Effector CD4-positive, alpha-beta T cell (primary cell): ENCODE measurements around the gene KCNK7.
A peak's percentile ranks its signal among the peaks of the same experiment; 100 is the strongest.
"Not testable (repeated sequence)": the region's sequence is repeated elsewhere in the genome, so short reads cannot be mapped to it uniquely, and the experiment has no call there.

ENCODE experiments used
- DNase-seq: peaks from one replicate; pipeline ENCODE4 v3.0.0-alpha.2; 2020
- total RNA-seq: gene quantifications from one replicate; lab custom pipeline; 2026; lab: John Stamatoyannopoulos, UW

Gene KCNK7, protein sequence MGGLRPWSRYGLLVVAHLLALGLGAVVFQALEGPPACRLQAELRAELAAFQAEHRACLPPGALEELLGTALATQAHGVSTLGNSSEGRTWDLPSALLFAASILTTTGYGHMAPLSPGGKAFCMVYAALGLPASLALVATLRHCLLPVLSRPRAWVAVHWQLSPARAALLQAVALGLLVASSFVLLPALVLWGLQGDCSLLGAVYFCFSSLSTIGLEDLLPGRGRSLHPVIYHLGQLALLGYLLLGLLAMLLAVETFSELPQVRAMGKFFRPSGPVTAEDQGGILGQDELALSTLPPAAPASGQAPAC
- 1.1 reads per million for total RNA-seq

- no peak for DNase-seq
Measured at GRCh38 chr11:65595543-65596281, at the start of gene KCNK7. KCNK7 (minus strand) TSS chr11:65595800; CDS start chr11:65595772, 28 bp downstream.

- DNase-seq = no peak
Measured at GRCh38 chr11:65644837-65645236, 49.2 kb upstream of the KCNK7 start.

- DNase-seq = no peak
Measured at GRCh38 chr11:65643971-65644370, 48.4 kb upstream of the KCNK7 start.

- no peak for DNase-seq
Measured at GRCh38 chr11:65642014-65642671, 46.5 kb upstream of the KCNK7 start.

- no peak for DNase-seq
Measured at GRCh38 chr11:65641297-65642013, 45.9 kb upstream of the KCNK7 start.

GRCh38 chr11:65640483-65641296, 45.1 kb upstream of the KCNK7 start:
- DNase-seq = peak; percentile 23

DNA sequence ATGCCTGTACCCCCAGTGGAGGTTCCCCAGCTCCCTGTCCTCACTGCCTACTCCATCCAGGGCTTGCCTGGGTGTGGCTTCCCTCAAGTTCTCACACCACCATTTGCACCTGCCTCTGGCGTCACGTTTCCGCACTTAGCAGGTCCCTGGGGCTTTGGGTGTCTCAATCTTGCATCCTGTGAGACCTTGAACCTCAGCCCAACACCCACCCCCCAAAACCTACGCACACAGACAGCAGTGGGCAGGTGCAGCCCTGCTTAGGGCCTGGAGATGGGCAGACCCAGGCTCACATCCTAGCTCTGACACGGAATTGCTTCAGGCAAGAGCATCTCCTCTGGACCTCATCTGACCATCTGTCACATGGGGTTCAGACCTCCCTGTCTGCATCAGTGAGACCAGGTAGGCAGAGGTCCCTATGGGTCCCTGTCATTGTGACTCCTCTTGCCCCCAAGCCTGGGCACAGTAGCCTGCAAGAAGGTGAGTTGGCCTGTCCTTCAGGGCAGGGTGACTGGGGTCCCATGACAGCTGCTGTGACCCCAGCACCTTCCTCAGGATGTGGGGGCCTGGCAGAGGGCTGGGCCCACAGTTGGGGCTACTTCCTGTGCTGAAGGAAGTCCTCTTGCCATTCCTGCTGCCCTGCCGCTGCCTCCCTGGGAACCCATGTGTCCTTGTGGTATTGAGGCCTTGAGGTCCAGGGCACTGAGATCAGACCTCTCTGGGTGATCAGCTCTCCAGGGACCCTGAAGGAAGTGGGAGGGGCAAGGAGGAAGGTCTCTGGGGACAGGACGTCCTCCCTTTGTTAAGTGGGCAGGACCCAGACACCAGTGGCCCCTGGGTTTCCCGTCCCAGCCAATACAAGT, 44.3 kb upstream of the KCNK7 start:
- peak; percentile 75 for DNase-seq

- DNase-seq = not testable (repeated sequence)
Measured at GRCh38 chr11:65639228-65639597, 43.6 kb upstream of the KCNK7 start.

- DNase-seq = peak; percentile 67
Measured at GRCh38 chr11:65637794-65638419, 42.3 kb upstream of the KCNK7 start, which contains the start of gene SIPA1. SIPA1 (plus strand) TSS chr11:65638101; CDS start chr11:65640922, 2,821 bp downstream.

- DNase-seq = no peak
Measured at GRCh38 chr11:65637032-65637557, 41.5 kb upstream of the KCNK7 start.

DNA sequence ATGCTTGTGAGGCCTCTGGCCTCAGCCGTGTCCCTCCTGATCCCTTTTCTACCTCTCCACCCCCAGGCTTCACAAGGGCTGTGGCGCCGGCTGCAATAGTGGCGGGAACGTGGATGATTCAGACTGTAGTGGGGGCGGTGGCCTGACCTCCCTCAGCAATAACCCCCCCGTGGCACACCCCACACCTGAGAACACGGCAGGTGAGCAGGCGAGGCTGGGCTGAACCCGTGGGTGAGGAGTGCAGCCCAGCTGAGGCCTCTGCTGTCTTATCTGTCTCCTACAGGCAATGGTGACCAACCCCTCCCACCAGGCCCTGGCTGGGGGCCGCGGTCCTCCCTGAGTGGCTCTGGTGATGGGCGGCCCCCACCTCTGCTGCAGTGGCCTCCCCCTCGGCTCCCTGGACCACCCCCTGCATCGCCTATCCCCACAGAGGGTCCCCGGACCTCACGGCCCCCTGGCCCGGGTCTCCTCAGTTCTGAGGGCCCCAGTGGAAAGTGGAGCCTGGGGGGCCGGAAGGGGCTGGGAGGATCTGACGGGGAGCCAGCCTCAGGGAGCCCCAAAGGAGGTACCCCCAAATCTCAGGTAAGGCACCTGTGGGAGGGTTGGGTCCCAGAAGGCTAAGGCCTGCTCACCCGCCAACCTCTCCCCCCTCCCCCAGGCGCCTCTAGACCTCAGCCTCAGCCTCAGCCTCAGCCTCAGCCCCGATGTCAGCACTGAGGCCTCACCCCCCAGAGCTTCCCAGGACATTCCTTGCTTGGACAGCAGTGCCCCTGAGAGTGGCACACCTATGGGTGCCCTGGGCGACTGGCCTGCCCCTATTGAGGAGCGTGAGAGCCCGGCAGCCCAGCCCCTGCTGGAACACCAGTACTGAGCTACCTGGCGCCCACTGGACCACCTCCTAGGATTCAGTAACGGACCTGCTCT, 40.8 kb upstream of the KCNK7 start:
- DNase-seq = no peak

GRCh38 chr11:65634905-65635731, 39.5 kb upstream of the KCNK7 start:
- no peak for DNase-seq

DNA sequence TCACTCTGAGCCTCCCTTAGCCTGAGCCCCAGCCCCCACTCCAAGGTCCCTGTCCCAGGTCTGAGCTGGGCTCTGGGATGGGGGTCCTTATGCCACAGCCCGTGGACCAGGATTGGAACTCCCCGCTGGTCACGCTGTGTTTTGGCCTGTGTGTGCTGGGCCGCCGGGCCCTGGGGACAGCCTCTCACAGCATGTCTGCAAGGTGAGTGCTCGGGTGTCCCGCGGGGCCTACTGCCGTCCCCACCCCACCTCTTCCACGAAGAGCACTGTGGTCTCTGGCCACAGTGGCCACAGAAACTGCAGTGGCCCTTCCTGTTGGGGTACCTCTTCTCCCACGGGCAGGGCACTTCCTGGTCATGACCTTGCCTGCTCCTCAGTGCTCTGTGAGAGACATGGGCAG, 38.8 kb upstream of the KCNK7 start:
- no peak for DNase-seq

DNA sequence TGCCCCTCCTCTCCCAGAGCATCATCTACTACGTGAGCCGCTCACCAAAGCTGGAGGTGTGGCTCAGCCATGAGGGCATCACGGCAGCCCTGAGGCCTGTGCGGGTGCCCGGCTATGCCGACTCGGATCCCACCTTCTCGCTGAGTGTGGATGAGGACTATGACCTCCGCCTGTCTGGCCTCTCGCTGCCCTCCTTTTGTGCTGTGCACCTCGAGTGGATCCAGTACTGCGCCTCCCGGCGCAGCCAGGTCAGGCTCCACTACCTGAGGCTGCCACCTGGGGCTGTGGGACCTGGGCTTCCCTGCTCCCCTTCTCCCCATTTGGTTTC, 38.5 kb upstream of the KCNK7 start:
- no peak for DNase-seq

GRCh38 chr11:65633390-65634108, 37.9 kb upstream of the KCNK7 start:
- no peak for DNase-seq

GRCh38 chr11:65630215-65630614, 34.6 kb upstream of the KCNK7 start:
- DNase-seq = no peak

DNA sequence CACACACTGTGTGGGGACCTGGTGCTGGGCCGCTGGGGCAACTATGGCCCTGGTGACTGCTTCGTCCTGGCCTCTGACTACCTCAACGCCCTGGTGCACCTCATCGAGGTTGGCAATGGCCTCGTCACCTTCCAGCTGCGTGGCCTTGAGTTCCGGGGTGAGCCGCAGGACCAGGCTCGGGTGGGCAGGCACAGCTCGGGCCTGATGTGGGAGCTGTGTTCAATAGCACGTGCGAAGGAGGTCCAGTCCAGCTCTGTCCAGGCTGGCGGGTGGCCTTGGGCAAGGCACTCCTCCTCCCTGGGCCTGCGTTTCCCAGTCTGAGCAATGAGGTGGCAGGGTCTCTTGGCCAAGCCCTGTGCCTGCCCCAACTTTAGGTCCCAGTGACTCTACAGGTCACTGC, 34.0 kb upstream of the KCNK7 start:
- no peak for DNase-seq

DNA sequence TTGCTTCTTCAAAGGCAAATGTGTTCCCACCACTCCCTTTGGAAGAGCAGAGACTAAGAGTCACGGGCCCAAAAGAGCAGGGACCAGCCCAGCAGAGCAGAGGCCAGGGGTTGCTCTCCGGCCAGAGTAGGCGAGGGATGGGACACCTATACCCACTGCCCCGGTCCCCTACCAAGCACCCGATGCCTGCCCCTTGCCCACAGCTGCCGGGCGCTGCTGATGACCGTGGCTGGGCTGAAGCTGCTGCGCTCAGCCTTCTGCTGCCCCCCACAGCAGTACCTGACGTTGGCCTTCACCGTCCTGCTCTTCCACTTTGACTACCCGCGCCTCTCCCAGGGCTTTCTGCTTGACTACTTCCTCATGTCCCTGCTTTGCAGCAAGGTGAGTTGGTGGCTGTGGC, 31.6 kb upstream of the KCNK7 start:
- no peak for DNase-seq
